GM12892 (cell line): ENCODE measurements around the gene LPIN3.

Source experiments
- POLR2A ChIP-seq: IDR thresholded peaks from 2 replicates; pipeline ENCODE4 v1.6.1; 2011; ENCODE audit warnings: low read depth, low read length, control low read depth
- POLR2AphosphoS5 ChIP-seq: IDR thresholded peaks from 2 replicates; pipeline ENCODE4 v1.6.1; 2011; ENCODE audit warnings: low read depth, low read length, control low read depth
- TAF1 ChIP-seq: IDR thresholded peaks from 2 replicates; pipeline ENCODE4 v1.6.1; 2011; ENCODE audit warnings: low read depth, mild to moderate bottlenecking, control low read depth, low read length, borderline replicate concordance

DNA sequence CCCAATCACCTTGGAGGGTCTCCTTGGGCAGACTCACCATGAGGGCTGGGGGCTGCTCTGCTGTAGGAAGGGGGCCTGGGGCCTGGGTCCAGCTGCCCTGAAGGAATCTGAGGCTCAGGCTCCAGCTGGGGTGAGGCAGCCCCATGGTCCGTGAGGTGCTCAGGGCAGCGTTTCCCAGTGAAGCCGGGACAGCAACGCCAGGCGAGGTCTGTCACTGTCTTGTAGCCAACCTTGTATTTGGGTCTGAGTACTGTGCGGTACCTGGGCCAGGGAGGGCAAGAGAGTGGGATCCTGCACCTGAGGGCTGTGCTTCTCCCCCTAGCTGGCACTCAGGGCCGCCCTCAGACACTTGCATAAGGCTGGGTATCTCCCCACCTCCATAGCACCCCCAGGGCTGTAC lies 23.0 kb downstream of the LPIN3 start:
- TF ChIP-seq POLR2A: no peak
- no peak for TF ChIP-seq POLR2AphosphoS5
- TF ChIP-seq TAF1: no peak
